K562 (cell line): ENCODE measurements around the gene HDHD5. TPM values are rescaled to one million over a fixed set of nuclear protein-coding genes. Genes with fewer than 3 reads are reported as not detected.

ENCODE experiments used
- CAMTA2 ChIP-seq: fragments of 250-450 bp; sonication (Bioruptor Pico); conservative IDR thresholded peaks from 2 replicates; pipeline ENCODE4 v1.5.1; 2022
- CREM ChIP-seq: IDR thresholded peaks from 2 replicates; pipeline ENCODE4 v1.6.1; 2014; ENCODE audit warnings: antibody characterized with exemption, low read depth
- ELK1 ChIP-seq: sonication (generic); formaldehyde crosslinking; IDR thresholded peaks from 2 replicates; pipeline ENCODE4 v1.8.1; 2022; ENCODE audit warnings: missing genetic modification reagents
- GABPB2 ChIP-seq: fragments of 250-450 bp; sonication (Bioruptor Pico); conservative IDR thresholded peaks from 2 replicates; pipeline ENCODE4 v1.5.1; 2021; ENCODE audit warnings: mild to moderate bottlenecking
- KLF10 ChIP-seq: fragments of 250-450 bp; sonication (Bioruptor Pico); IDR thresholded peaks from 2 replicates; pipeline ENCODE4 v1.6.1; 2021; ENCODE audit warnings: matching md5 sums
- LARP7 ChIP-seq: fragments of 450-650 bp; IDR thresholded peaks from 2 replicates; pipeline ENCODE4 v1.6.1; 2016
- MTA1 ChIP-seq: fragments of 450-650 bp; IDR thresholded peaks from 2 replicates; pipeline ENCODE4 v1.6.1; 2017; ENCODE audit warnings: borderline replicate concordance
- MTA2 ChIP-seq: fragments of 450-650 bp; IDR thresholded peaks from 2 replicates; pipeline ENCODE4 v1.6.1; 2016; ENCODE audit warnings: low read depth
- NR2C2 ChIP-seq, 2 experiments: fragments of 200-800 bp in 1 of 2; sonication (Bioruptor generic) in 1 of 2; sonication (generic) in 1 of 2; formaldehyde crosslinking in 1 of 2; IDR thresholded peaks; 2 replicates each; pipeline versions ENCODE4 v1.6.1 to v1.8.0; 2016 to 2022; ENCODE audit warnings: mild to moderate bottlenecking in 1 of 2, missing compliant biosample characterization in 1 of 2, missing genetic modification characterization in 1 of 2, missing genetic modification reagents in 1 of 2
- TFAM ChIP-seq: fragments of 250-450 bp; sonication (Bioruptor Pico); conservative IDR thresholded peaks from 2 replicates; pipeline ENCODE4 v1.5.0; 2021; ENCODE audit warnings: mild to moderate bottlenecking, moderate library complexity
- ZC3H11A ChIP-seq: IDR thresholded peaks from 2 replicates; pipeline ENCODE4 v1.6.1; 2012; ENCODE audit warnings: low read depth, low read length, improper control_type of control experiment
- ZKSCAN8 ChIP-seq: fragments of 200-800 bp; sonication (Bioruptor generic); IDR thresholded peaks from 2 replicates; pipeline ENCODE4 v1.6.1; 2016; ENCODE audit warnings: missing genetic modification characterization, missing compliant biosample characterization
- ZNF146 ChIP-seq: IDR thresholded peaks from one replicate; pipeline ENCODE4 v1.6.1; 2018; ENCODE audit warnings: missing compliant biosample characterization; ENCODE audit not compliant: unreplicated experiment
- ZNF239 ChIP-seq: fragments of 250-450 bp; sonication (Bioruptor Pico); IDR thresholded peaks from 2 replicates; pipeline ENCODE4 v1.4.0; 2020; ENCODE audit warnings: mild to moderate bottlenecking
- polyA plus RNA-seq, 8 experiments: library from polyadenylated mRNA; depleted of rRNA in 4 of 8; stranded (reverse) in 5 of 8; unstranded in 3 of 8; fragments of >200 nt; fragmentation: Nextera tagmentation in 2 of 8; fragmentation: Illumina TruSeq in 1 of 8; extraction: Ambion mirVana in 2 of 8; extraction: Trizol in 1 of 8; gene quantifications; 2 replicates each; pipeline versions ENCODE4 v1.2.1 to v1.2.3, GENCODE V29; 2011 to 2014; ENCODE audit warnings: inconsistent platforms in 1 of 8, missing spikeins in 1 of 8
- total RNA-seq, 7 experiments: library from RNA; depleted of rRNA in 6 of 7; stranded (reverse); fragments of >200 nt in 6 of 7; fragmentation: Illumina TruSeq in 2 of 7; extraction: Trizol in 2 of 7; gene quantifications; 2 replicates each; pipeline versions ENCODE4 v1.2.1 to v1.2.3, GENCODE V29; 2011 to 2021; ENCODE audit warnings: low replicate concordance in 1 of 7
- TF ChIP-seq, protein P1 (sequence below): sonication (generic); formaldehyde crosslinking; IDR thresholded peaks from 2 replicates; pipeline ENCODE4 v1.8.0; 2023; ENCODE audit warnings: mild to moderate bottlenecking, missing genetic modification reagents
- TF ChIP-seq, protein P2 (sequence below): fragments of 450-650 bp; IDR thresholded peaks from 2 replicates; pipeline ENCODE4 v1.6.1; 2017; ENCODE audit warnings: antibody characterized with exemption
- TF ChIP-seq, protein P3 (sequence below): fragments of 450-650 bp; IDR thresholded peaks from 2 replicates; pipeline ENCODE4 v1.6.1; 2018; ENCODE audit not compliant: partially characterized antibody
- TF ChIP-seq, protein P4 (sequence below), 2 experiments: fragments of 450-650 bp; IDR thresholded peaks; 2 replicates each; pipeline ENCODE4 v1.6.1; 2016

Gene HDHD5
- total and polyA plus RNA-seq, 9 of the 15 experiments (the other 6 are each of a cell fraction or from before 2014, with no cell fraction given), result 1.6 to 36.6 (median 24.2) TPM

GRCh38 chr22:17171153-17172028 is 12.3 kb upstream of the HDHD5 start (continued):
- no peak for TF ChIP-seq CAMTA2
- no peak for TF ChIP-seq KLF10
- TF ChIP-seq ZNF239 (CRISPR knock-in tag), result no peak
- no peak for TF ChIP-seq GABPB2 (CRISPR knock-in tag)
- TF ChIP-seq NR2C2 (CRISPR knock-in tag; IDR thresholded peaks at IDR 0.05), result no peak
- TF ChIP-seq NR2C2 (tag; IDR thresholded peaks at IDR 0.05), result peak; percentile 92
- TF ChIP-seq, protein P1, sequence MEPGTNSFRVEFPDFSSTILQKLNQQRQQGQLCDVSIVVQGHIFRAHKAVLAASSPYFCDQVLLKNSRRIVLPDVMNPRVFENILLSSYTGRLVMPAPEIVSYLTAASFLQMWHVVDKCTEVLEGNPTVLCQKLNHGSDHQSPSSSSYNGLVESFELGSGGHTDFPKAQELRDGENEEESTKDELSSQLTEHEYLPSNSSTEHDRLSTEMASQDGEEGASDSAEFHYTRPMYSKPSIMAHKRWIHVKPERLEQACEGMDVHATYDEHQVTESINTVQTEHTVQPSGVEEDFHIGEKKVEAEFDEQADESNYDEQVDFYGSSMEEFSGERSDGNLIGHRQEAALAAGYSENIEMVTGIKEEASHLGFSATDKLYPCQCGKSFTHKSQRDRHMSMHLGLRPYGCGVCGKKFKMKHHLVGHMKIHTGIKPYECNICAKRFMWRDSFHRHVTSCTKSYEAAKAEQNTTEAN, result no peak
- peak; percentile 51; the same call in 1 of the 2 replicates for TF ChIP-seq CREM
- TF ChIP-seq TFAM, result no peak
- TF ChIP-seq ELK1 (CRISPR knock-in tag), result no peak
- TF ChIP-seq MTA1, result peak; percentile 50; the same call in 1 of the 2 replicates
- no peak for TF ChIP-seq ZKSCAN8
- TF ChIP-seq, protein P2, sequence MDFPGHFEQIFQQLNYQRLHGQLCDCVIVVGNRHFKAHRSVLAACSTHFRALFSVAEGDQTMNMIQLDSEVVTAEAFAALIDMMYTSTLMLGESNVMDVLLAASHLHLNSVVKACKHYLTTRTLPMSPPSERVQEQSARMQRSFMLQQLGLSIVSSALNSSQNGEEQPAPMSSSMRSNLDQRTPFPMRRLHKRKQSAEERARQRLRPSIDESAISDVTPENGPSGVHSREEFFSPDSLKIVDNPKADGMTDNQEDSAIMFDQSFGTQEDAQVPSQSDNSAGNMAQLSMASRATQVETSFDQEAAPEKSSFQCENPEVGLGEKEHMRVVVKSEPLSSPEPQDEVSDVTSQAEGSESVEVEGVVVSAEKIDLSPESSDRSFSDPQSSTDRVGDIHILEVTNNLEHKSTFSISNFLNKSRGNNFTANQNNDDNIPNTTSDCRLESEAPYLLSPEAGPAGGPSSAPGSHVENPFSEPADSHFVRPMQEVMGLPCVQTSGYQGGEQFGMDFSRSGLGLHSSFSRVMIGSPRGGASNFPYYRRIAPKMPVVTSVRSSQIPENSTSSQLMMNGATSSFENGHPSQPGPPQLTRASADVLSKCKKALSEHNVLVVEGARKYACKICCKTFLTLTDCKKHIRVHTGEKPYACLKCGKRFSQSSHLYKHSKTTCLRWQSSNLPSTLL, result no peak
- TF ChIP-seq ZNF146 (CRISPR knock-in tag), result no peak
- TF ChIP-seq LARP7, result no peak
- peak; percentile 41; the same call in 1 of the 2 replicates for TF ChIP-seq MTA2
- no peak for TF ChIP-seq ZC3H11A
- TF ChIP-seq, protein P3, sequence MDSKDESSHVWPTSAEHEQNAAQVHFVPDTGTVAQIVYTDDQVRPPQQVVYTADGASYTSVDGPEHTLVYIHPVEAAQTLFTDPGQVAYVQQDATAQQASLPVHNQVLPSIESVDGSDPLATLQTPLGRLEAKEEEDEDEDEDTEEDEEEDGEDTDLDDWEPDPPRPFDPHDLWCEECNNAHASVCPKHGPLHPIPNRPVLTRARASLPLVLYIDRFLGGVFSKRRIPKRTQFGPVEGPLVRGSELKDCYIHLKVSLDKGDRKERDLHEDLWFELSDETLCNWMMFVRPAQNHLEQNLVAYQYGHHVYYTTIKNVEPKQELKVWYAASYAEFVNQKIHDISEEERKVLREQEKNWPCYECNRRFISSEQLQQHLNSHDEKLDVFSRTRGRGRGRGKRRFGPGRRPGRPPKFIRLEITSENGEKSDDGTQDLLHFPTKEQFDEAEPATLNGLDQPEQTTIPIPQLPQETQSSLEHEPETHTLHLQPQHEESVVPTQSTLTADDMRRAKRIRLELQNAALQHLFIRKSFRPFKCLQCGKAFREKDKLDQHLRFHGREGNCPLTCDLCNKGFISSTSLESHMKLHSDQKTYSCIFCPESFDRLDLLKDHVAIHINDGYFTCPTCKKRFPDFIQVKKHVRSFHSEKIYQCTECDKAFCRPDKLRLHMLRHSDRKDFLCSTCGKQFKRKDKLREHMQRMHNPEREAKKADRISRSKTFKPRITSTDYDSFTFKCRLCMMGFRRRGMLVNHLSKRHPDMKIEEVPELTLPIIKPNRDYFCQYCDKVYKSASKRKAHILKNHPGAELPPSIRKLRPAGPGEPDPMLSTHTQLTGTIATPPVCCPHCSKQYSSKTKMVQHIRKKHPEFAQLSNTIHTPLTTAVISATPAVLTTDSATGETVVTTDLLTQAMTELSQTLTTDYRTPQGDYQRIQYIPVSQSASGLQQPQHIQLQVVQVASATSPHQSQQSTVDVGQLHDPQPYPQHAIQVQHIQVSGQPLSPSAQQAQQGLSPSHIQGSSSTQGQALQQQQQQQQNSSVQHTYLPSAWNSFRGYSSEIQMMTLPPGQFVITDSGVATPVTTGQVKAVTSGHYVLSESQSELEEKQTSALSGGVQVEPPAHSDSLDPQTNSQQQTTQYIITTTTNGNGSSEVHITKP, result peak; percentile 58
- TF ChIP-seq, protein P4, sequence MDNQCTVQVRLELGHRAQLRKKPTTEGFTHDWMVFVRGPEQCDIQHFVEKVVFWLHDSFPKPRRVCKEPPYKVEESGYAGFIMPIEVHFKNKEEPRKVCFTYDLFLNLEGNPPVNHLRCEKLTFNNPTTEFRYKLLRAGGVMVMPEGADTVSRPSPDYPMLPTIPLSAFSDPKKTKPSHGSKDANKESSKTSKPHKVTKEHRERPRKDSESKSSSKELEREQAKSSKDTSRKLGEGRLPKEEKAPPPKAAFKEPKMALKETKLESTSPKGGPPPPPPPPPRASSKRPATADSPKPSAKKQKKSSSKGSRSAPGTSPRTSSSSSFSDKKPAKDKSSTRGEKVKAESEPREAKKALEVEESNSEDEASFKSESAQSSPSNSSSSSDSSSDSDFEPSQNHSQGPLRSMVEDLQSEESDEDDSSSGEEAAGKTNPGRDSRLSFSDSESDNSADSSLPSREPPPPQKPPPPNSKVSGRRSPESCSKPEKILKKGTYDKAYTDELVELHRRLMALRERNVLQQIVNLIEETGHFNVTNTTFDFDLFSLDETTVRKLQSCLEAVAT (IDR thresholded peaks at IDR 0.05), result no peak
